Amniotic stem cell (primary cell): ENCODE data around the gene HDGFL1.

Source experiments
- DNase-seq: peaks from one replicate; lab custom pipeline; 2025; lab: John Stamatoyannopoulos, UW

Gene HDGFL1

GRCh38 chr6:22590423-22590822 lies 21.1 kb downstream of the HDGFL1 start:
- no peak for DNase-seq

GRCh38 chr6:22593895-22594294 lies 24.5 kb downstream of the HDGFL1 start:
- no peak for DNase-seq

- DNase-seq, result no peak
Measured at GRCh38 chr6:22596011-22596410, 26.6 kb downstream of the HDGFL1 start.

- no peak for DNase-seq
Measured at GRCh38 chr6:22598339-22598738, 29.0 kb downstream of the HDGFL1 start.

GRCh38 chr6:22600059-22600458 lies 30.7 kb downstream of the HDGFL1 start:
- no peak for DNase-seq

GRCh38 chr6:22601984-22602383 lies 32.6 kb downstream of the HDGFL1 start:
- no peak for DNase-seq

GRCh38 chr6:22605736-22606135 lies 36.4 kb downstream of the HDGFL1 start:
- DNase-seq, result no peak

GRCh38 chr6:22610127-22610526 lies 40.8 kb downstream of the HDGFL1 start:
- DNase-seq, result no peak

GRCh38 chr6:22612236-22612635 lies 42.9 kb downstream of the HDGFL1 start:
- no peak for DNase-seq

GRCh38 chr6:22613051-22613450 lies 43.7 kb downstream of the HDGFL1 start:
- DNase-seq, result no peak

- peak; percentile 61 for DNase-seq
Measured at GRCh38 chr6:22613695-22614094, 44.3 kb downstream of the HDGFL1 start.

- no peak for DNase-seq
Measured at GRCh38 chr6:22614547-22614946, 45.2 kb downstream of the HDGFL1 start.

- DNase-seq, result no peak
Measured at GRCh38 chr6:22621028-22621427, 51.7 kb downstream of the HDGFL1 start.
